K562 (cell line): ENCODE data around the gene FMN1. TPM values are rescaled to one million over a fixed set of nuclear protein-coding genes. Genes with fewer than 3 reads are reported as not detected.

Experiments
- ATAC-seq: fragments of 200-7000 bp; cut with Tn5 transposase; 3 replicates; pipeline ENCODE4 v1.9.1; 2020; ENCODE audit warnings: moderate library complexity
- BruUV-seq: library from RNA; stranded (reverse); fragments of 400-500 nt; replicated peaks from 2 replicates; lab custom pipeline; 2021; lab: Mats Ljungman, UMichigan
- CTCF ChIA-PET: fragments of 300-600 bp; formaldehyde crosslinking; extraction: SDS; loops from one replicate; lab custom pipeline; 2021; ENCODE audit warnings: low intra/inter-chr PET ratio; lab: Yijun Ruan, JAX
- POLR2A ChIA-PET: fragments of 300-600, 350-650 bp; sonication (Branson Sonifier 250); formaldehyde crosslinking; extraction: SDS; loops from one replicate; lab custom pipeline; 2021; ENCODE audit warnings: antibody characterized with exemption, inconsistent platforms; lab: Yijun Ruan, JAX
- DNase-seq, 4 experiments: peaks; one replicate each; pipeline versions ENCODE4 v3.0.0 to v3.0.0-alpha.2; 2011 to 2018; ENCODE audit warnings: low spot score in 3 of 4, mixed read lengths in 3 of 4; ENCODE audit errors: extremely low read depth in 1 of 4
- FAIRE-seq: peaks from 2 replicates; lab custom pipeline; 2011; peaks lifted over from hg19 to GRCh38; lab: Jason Lieb, UNC
- H2AFZ ChIP-seq: 2 replicates; pipeline ENCODE4 v1.6.0; 2011; ENCODE audit warnings: low read depth, low read length, control low read depth, inconsistent platforms
- H3K27ac ChIP-seq: fragments of 200-600 bp; 3 replicates; pipeline ENCODE4 v1.8.0; 2011; ENCODE audit warnings: low read depth, mild to moderate bottlenecking, control low read depth, inconsistent platforms, low read length, moderate library complexity, mixed read lengths; ENCODE audit errors: extremely low read depth
- H3K27me3 ChIP-seq, 2 experiments: fragments of 300-600 bp in 1 of 2; 2 replicates in 1 of 2; 3 replicates in 1 of 2; pipeline versions ENCODE4 v1.6.0 to v1.8.0; 2011; ENCODE audit warnings: inconsistent platforms in 2 of 2, low read length in 2 of 2, mild to moderate bottlenecking in 1 of 2, mixed read lengths in 1 of 2, moderate library complexity in 1 of 2; ENCODE audit not compliant: control insufficient read depth in 2 of 2, insufficient read depth in 2 of 2
- H3K36me3 ChIP-seq: fragments of 300-600 bp; 3 replicates; pipeline ENCODE4 v1.8.0; 2011; ENCODE audit warnings: mild to moderate bottlenecking, low read length, inconsistent platforms; ENCODE audit not compliant: control insufficient read depth, insufficient read depth
- H3K4me1 ChIP-seq, 2 experiments: fragments of 200-600 bp in 1 of 2; replicated peaks in 1 of 2; 2 replicates in 1 of 2; 3 replicates in 1 of 2; pipeline versions ENCODE4 v1.5.1 to v1.8.0; 2011; ENCODE audit warnings: inconsistent platforms in 2 of 2, low read length in 2 of 2, mild to moderate bottlenecking in 1 of 2, mixed read lengths in 1 of 2, moderate library complexity in 1 of 2; ENCODE audit not compliant: control insufficient read depth in 2 of 2, insufficient read depth in 2 of 2
- H3K4me2 ChIP-seq: 2 replicates; pipeline ENCODE4 v1.6.1; 2011; ENCODE audit warnings: low read length, control low read depth, inconsistent platforms, mixed read lengths; ENCODE audit not compliant: insufficient read depth
- H3K4me3 ChIP-seq: fragments of 200-600 bp; sonication (generic), shearing (Covaris generic); 2 replicates; pipeline ENCODE4 v1.5.1; 2016; ENCODE audit warnings: control low read depth, inconsistent platforms
- H3K79me2 ChIP-seq: fragments of 200-600 bp; 3 replicates; pipeline ENCODE4 v1.8.0; 2011; ENCODE audit warnings: low read length, inconsistent platforms; ENCODE audit not compliant: control insufficient read depth, insufficient read depth
- H3K9ac ChIP-seq, 2 experiments: 2 replicates each; pipeline versions ENCODE4 v1.6.0 to v1.6.1; 2011; ENCODE audit warnings: low read depth in 2 of 2, low read length in 2 of 2, control low read depth in 1 of 2, inconsistent platforms in 1 of 2, mild to moderate bottlenecking in 1 of 2, mixed read lengths in 1 of 2; ENCODE audit not compliant: insufficient read depth in 1 of 2
- H3K9me1 ChIP-seq: one replicate; pipeline ENCODE4 v1.6.0; 2011; ENCODE audit warnings: inconsistent platforms, mild to moderate bottlenecking, low read length, moderate library complexity; ENCODE audit not compliant: control insufficient read depth, insufficient read depth
- H3K9me3 ChIP-seq: replicated peaks from 2 replicates; pipeline ENCODE4 v1.5.1; 2011; ENCODE audit warnings: low read depth, low read length, inconsistent platforms; ENCODE audit not compliant: control insufficient read depth, insufficient read depth
- H4K20me1 ChIP-seq: replicated peaks from 2 replicates; pipeline ENCODE4 v1.6.1; 2011; ENCODE audit warnings: low read length, inconsistent platforms, mixed read lengths; ENCODE audit not compliant: control insufficient read depth, insufficient read depth
- ARNT ChIP-seq, 2 experiments: fragments of 450-650 bp; IDR thresholded peaks; 2 replicates each; pipeline ENCODE4 v1.6.1; 2016; ENCODE audit warnings: mild to moderate bottlenecking in 1 of 2
- CEBPB ChIP-seq: fragments of 450-650 bp; IDR thresholded peaks from 2 replicates; pipeline ENCODE4 v1.6.1; 2016; ENCODE audit warnings: missing genetic modification characterization, missing compliant biosample characterization
- CHD7 ChIP-seq: fragments of 200-600 bp; sonication (generic); IDR thresholded peaks from one replicate; pipeline ENCODE4 v1.6.1; 2012; ENCODE audit warnings: mild to moderate bottlenecking, low read depth, low read length, inconsistent platforms
- KAT8 ChIP-seq: fragments of 450-650 bp; IDR thresholded peaks from 2 replicates; pipeline ENCODE4 v1.6.1; 2016; ENCODE audit warnings: low read depth, mild to moderate bottlenecking
- MBD2 ChIP-seq: sonication (generic); IDR thresholded peaks from 2 replicates; pipeline ENCODE4 v1.6.1; 2016; ENCODE audit warnings: low read depth, borderline replicate concordance
- NELFE ChIP-seq: IDR thresholded peaks from 2 replicates; pipeline ENCODE4 v1.6.1; 2011; ENCODE audit warnings: mild to moderate bottlenecking; ENCODE audit not compliant: insufficient read depth, insufficient read length
- USF2 ChIP-seq: sonication (generic); formaldehyde crosslinking; IDR thresholded peaks from 2 replicates; pipeline ENCODE4 v1.5.0; 2020; ENCODE audit warnings: missing genetic modification reagents
- WGBS: fragments of 100-300 bp; shearing (Covaris generic); methylation state at CpG from one replicate; pipeline ENCODE4 v1.1.6; 2016; ENCODE audit warnings: low coverage, mixed read lengths; ENCODE audit not compliant: insufficient coverage; ENCODE audit errors: missing lambda C conversion rate; 5-methylcytosine and 5-hydroxymethylcytosine counted together
- in situ Hi-C: fragments of 300-500 bp; cut with MboI; formaldehyde crosslinking; loops from 4 replicates; pipeline ENCODE4 v1.15.0; 2018; ENCODE audit warnings: inconsistent platforms, mixed read lengths
- intact Hi-C: fragments of 100-400 bp; cut with micrococcal nuclease; formaldehyde crosslinking; loops from 2 replicates; pipeline ENCODE4 v1.14.2; 2022
- polyA plus RNA-seq, 8 experiments: library from polyadenylated mRNA; depleted of rRNA in 4 of 8; stranded (reverse) in 5 of 8; unstranded in 3 of 8; fragments of >200 nt; fragmentation: Nextera tagmentation in 2 of 8; fragmentation: Illumina TruSeq in 1 of 8; extraction: Ambion mirVana in 2 of 8; extraction: Trizol in 1 of 8; gene quantifications; 2 replicates each; pipeline versions ENCODE4 v1.2.1 to v1.2.3, GENCODE V29; 2011 to 2014; ENCODE audit warnings: inconsistent platforms in 1 of 8, missing spikeins in 1 of 8
- total RNA-seq, 7 experiments: library from RNA; depleted of rRNA in 6 of 7; stranded (reverse); fragments of >200 nt in 6 of 7; fragmentation: Illumina TruSeq in 2 of 7; extraction: Trizol in 2 of 7; gene quantifications; 2 replicates each; pipeline versions ENCODE4 v1.2.1 to v1.2.3, GENCODE V29; 2011 to 2021; ENCODE audit warnings: low replicate concordance in 1 of 7

The FMN1 gene
- total and polyA plus RNA-seq, 9 of the 15 experiments (the other 6 are each of a cell fraction or from before 2014, with no cell fraction given), result 0.03 to 0.07 (median 0.04) TPM; not detected in 6

GRCh38 chr15:33084661-33085060, 109.9 kb downstream of the FMN1 start:
- H3K4me2 ChIP-seq, result no peak overlapping the region
- H3K9me1 ChIP-seq, result no peaks in the 10 kb centered on the region
- H3K79me2 ChIP-seq, result no peaks in the 10 kb centered on the region
- peaks cover 0 to 4% of the 10 kb centered on the region in 2 experiments; a peak in 3 of 5 replicates for H3K27me3 ChIP-seq
- POLR2A ChIA-PET, result no interaction called here
- ATAC-seq (no peak), FAIRE-seq (no peak), DNase-seq (no peak)
- CTCF ChIA-PET, result no interaction called here
- H4K20me1 ChIP-seq, result no peaks in the 10 kb centered on the region
- in situ Hi-C loops (no loop called here), intact Hi-C loops (loop anchor here (5.0 kb wide), 1 partner anchor 48 kb away; no protein-coding TSS in a partner anchor)
- H3K4me3 ChIP-seq, result no peak overlapping the region
- H2AFZ ChIP-seq, result no peak overlapping the region
- no peak overlapping the region for H3K9ac ChIP-seq
- no peaks in the 10 kb centered on the region for H3K36me3 ChIP-seq
- no TSS peak for BruUV-seq
- no peaks in the 10 kb centered on the region for H3K9me3 ChIP-seq
- H3K4me1 ChIP-seq, result no peaks in the 10 kb centered on the region
- H3K27ac ChIP-seq, result no peak overlapping the region
- WGBS, result 3% methylated on average over 4 of the region's 4 CpGs
- TF ChIP-seq CHD7, result no peak
- no peak for TF ChIP-seq KAT8
- no peak for TF ChIP-seq USF2 (CRISPR knock-in tag)
- TF ChIP-seq NELFE, result no peak
- no peak for TF ChIP-seq CEBPB (tag)
- TF ChIP-seq ARNT (IDR thresholded peaks at IDR 0.05), result no peak
- no peak for TF ChIP-seq MBD2
